GF-D8 (cell line): ENCODE data around the gene CDK8.

Experiments
- DNase-seq: peaks from one replicate; lab custom pipeline; 2025; lab: John Stamatoyannopoulos, UW

Gene CDK8

DNA sequence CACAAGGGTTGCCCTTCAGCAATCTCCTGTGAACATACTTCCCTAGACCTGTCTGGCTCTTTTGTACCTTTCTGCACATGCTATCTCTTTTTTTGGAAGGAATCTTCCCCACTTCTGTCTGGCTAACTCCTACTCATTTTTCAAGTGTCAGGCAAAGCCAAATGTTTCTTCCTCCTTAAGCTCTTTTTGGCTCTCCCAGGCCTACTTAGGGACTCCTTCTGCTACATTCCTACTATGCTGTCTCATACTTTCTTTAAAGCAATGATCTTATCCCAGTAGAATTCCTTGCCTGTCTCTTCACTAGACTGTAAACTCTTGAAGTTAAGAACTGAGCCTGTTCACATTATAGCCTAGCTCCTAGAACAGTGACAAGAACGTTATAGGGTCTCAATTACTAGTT lies 188.6 kb downstream of the CDK8 start:
- no peak for DNase-seq

- no peak for DNase-seq
Measured at GRCh38 chr13:26445092-26445491, 191.2 kb downstream of the CDK8 start.

DNA sequence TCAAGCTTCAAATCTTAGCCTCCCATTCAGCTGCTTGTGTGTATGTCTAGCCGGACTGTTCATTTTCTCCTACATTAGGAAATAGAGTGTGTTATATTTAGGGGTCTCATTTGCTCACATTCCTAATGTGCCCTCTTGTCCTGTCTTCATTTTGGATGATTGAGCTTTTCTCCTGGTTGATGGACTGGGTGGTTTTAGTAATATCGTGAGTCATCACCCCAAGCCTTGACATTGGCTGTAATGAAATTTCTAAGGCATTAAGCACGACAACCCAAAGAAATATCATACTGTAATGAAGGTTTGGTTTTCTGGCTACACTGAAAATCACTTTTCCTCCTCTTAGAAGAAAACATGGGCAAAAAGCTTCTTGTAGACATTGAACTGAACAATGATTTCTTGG lies 192.8 kb downstream of the CDK8 start:
- DNase-seq = no peak

- no peak for DNase-seq
Measured at GRCh38 chr13:26448032-26448431, 194.1 kb downstream of the CDK8 start.

DNA sequence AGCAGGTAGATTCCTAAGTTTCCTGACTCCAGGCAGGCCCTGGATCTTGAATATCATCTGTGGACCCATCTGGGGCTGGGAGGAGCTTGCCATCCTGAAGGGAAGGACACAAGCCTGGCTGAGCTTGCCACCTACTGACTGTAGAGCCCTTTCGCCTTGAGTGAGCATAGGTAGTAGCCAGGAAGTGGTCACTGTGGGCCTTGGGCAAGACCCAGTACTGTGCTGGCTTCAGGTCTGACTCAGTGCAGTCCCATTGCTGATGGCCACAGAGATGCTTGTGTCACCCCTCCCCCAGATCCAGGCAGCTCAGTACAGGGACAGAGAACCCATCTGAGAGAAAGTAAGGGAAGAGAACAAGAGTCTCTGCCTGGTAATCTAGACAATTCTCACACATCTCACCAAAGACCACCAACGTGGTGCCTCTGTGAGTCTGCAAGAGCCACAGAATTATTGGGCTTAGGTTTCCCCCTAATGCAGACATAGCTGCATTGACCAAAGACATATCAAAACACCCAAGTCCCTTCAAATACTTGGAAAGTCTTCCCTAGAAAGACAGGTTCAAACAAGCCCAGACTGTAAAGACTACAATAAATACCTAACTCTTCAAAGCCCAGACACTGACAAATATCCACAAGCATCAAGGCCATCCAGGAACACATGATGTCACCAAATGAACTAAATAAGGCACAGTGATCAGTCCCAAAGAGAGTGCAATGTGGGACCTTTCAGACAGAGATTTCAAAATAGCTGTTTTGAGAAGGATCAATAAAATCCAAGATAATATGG lies 195.3 kb downstream of the CDK8 start:
- DNase-seq = no peak
